ENCODE measurements around the gene SDK1. TPM values are rescaled to one million over a fixed set of nuclear protein-coding genes. Genes with fewer than 3 reads are reported as not detected.

Gene SDK1
- total RNA-seq, 1 experiment from 2014 or later = 9.3 TPM

GRCh38 chr7:3393862-3394261 is 92.8 kb downstream of the SDK1 start:
- Mint-ChIP-seq H3K27me3 (ENCODE audit: low read depth) (no peaks in the 10 kb centered on the region), H3K9me3 (peaks cover 30% of the 10 kb centered on the region), H3K36me3 (peaks cover 11% of the 10 kb centered on the region), H3K27ac (no peak overlapping the region), H3K4me3 (no peak overlapping the region), H3K4me1 (peaks cover 9% of the 10 kb centered on the region)
- DNase-seq (ENCODE audit: low spot score) (no peak), ATAC-seq (no peak)
- TF ChIP-seq AR (CRISPR knock-in tag; IDR thresholded peaks at IDR 0.05) (no peak), ZNF317 (CRISPR knock-in tag; IDR thresholded peaks at IDR 0.05; ENCODE audit: borderline replicate concordance, low read depth) (no peak), NFATC4 (CRISPR knock-in tag; IDR thresholded peaks at IDR 0.05) (no peak), KAT7 (CRISPR knock-in tag; IDR thresholded peaks at IDR 0.05; ENCODE audit: borderline replicate concordance) (no peak), SMAD3 (CRISPR knock-in tag; IDR thresholded peaks at IDR 0.05; ENCODE audit: borderline replicate concordance) (no peak), ZSCAN18 (CRISPR knock-in tag; IDR thresholded peaks at IDR 0.05) (no peak), IRF1 (CRISPR knock-in tag; IDR thresholded peaks at IDR 0.05) (no peak), MYBL2 (CRISPR knock-in tag; IDR thresholded peaks at IDR 0.05) (no peak), ZNF281 (CRISPR knock-in tag; IDR thresholded peaks at IDR 0.05) (no peak), EMX1 (CRISPR knock-in tag; IDR thresholded peaks at IDR 0.05) (no peak), CTCF (IDR thresholded peaks at IDR 0.05) (no peak)
- POLR2A ChIA-PET = no interaction called here
- CTCF ChIA-PET = no interaction called here

- ATAC-seq (no peak), DNase-seq (ENCODE audit: low spot score) (no peak)
- CTCF ChIA-PET = no interaction called here
- POLR2A ChIA-PET = no interaction called here
- no peaks in the 10 kb centered on the region for H3K27me3 Mint-ChIP-seq (ENCODE audit: low read depth)
- no peak overlapping the region for H3K27ac Mint-ChIP-seq
- no peak for TF ChIP-seq ATF1 (CRISPR knock-in tag; IDR thresholded peaks at IDR 0.05)
- no peak for TF ChIP-seq KAT7 (CRISPR knock-in tag; IDR thresholded peaks at IDR 0.05; ENCODE audit: borderline replicate concordance)
- TF ChIP-seq ZNF317 (CRISPR knock-in tag; IDR thresholded peaks at IDR 0.05; ENCODE audit: borderline replicate concordance, low read depth) = peak; percentile 89
- H3K4me1 Mint-ChIP-seq = peaks cover 18% of the 10 kb centered on the region
- H3K36me3 Mint-ChIP-seq = peaks cover 11% of the 10 kb centered on the region
- H3K4me3 Mint-ChIP-seq = no peak overlapping the region
- H3K9me3 Mint-ChIP-seq = peaks cover 19% of the 10 kb centered on the region
These were observed 96.3 kb downstream of the SDK1 start for GRCh38 chr7:3397324-3397723.

- H3K9me3 Mint-ChIP-seq = peaks cover 19% of the 10 kb centered on the region
- H3K36me3 Mint-ChIP-seq = peaks cover 11% of the 10 kb centered on the region
- no peak overlapping the region for H3K4me3 Mint-ChIP-seq
- ChIA-PET CTCF (interaction anchor here (0.5 to 2.8 kb wide), 59 partner anchors 10 to 545 kb away, joined by 3 to 78 read pairs (median 4); partner anchors contain the start of gene SDK1), POLR2A (interaction anchor here (0.5 kb wide), 1 partner anchor 39 kb away, joined by 3 read pairs; no protein-coding TSS in a partner anchor)
- no peak overlapping the region for H3K27ac Mint-ChIP-seq
- H3K4me1 Mint-ChIP-seq = peaks cover 23% of the 10 kb centered on the region
- H3K27me3 Mint-ChIP-seq (ENCODE audit: low read depth) = no peaks in the 10 kb centered on the region
- DNase-seq (ENCODE audit: low spot score) (peak; percentile 78), ATAC-seq (peak; percentile 100)
- TF ChIP-seq HMGA2 (CRISPR knock-in tag; IDR thresholded peaks at IDR 0.05) (no peak), EMX1 (CRISPR knock-in tag; IDR thresholded peaks at IDR 0.05) (no peak), SP1 (CRISPR knock-in tag; conservative IDR thresholded peaks at IDR 0.05) (0 out of 2 replicates have a peak, but pooled peaks have one; percentile 39), TEAD1 (CRISPR knock-in tag; IDR thresholded peaks at IDR 0.05) (peak; percentile 76), ZNF423 (CRISPR knock-in tag; IDR thresholded peaks at IDR 0.05) (peak; percentile 66), AFF4 (CRISPR knock-in tag; IDR thresholded peaks at IDR 0.05; ENCODE audit: borderline replicate concordance) (no peak)
These were observed 98.8 kb downstream of the SDK1 start for GRCh38 chr7:3399858-3400257.

Measured in WTC11 (cell line).